ENCODE data around the gene APH1B.

The APH1B gene

GRCh38 chr15:63344731-63345390 is 67.5 kb downstream of the APH1B start:
- no peak for DNase-seq (ENCODE audit: low read depth)

GRCh38 chr15:63345391-63345752 is 68.0 kb downstream of the APH1B start:
- TF ChIP-seq CTCF (conservative IDR thresholded peaks at IDR 0.05; ENCODE audit: control insufficient read depth, insufficient read depth, low read depth, low read length) = no peak
- DNase-seq (ENCODE audit: low read depth) = no peak
- H3K4me3 ChIP-seq (ENCODE audit: control insufficient read depth, low read depth, low read length) = no peak overlapping the region

More at GRCh38 chr15:63344731-63345390, 67.5 kb downstream of the APH1B start:
- H3K4me3 ChIP-seq (ENCODE audit: control insufficient read depth, low read depth, low read length) = no peak overlapping the region
- TF ChIP-seq CTCF (conservative IDR thresholded peaks at IDR 0.05; ENCODE audit: control insufficient read depth, insufficient read depth, low read depth, low read length) = no peak

DNA sequence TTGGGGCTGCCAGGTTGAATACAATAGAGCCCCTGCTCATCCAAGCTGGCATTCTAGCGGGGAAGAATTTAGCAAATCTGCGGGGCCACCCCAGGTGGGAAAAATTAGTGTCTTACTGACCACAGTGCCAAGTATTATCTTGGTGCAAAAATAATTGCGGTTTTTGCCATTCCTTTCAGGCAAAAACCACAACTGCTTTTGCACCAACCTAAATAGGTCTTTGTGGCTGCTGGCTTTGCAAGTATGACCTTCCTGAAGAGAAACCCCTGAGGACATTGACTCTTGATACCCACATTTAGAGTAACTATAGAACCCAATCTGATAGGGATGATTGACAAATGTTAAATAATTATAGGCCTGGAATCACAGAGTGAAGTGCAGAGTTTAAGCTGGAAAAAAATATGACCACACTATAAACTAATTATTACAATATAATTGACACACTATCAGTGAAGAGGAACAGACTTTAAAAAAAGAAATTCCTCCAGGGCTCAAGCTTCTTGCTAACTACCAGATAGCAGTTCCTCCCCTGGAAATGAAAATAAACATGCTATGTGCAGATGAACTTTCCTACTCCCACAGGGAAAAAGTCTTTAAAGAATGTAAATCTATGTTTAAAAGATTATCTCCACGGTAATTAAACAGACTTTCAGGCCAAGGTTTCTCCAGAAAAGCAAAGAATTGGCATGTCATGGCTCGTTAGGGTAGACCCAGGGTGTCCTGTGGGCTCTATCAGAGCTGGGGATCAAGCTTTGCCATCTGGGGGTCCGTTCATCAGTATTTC is 69.9 kb downstream of the APH1B start:
- no peak for DNase-seq (ENCODE audit: low read depth)
- no peak overlapping the region for H3K4me3 ChIP-seq (ENCODE audit: control insufficient read depth, low read depth, low read length)
- TF ChIP-seq CTCF (conservative IDR thresholded peaks at IDR 0.05; ENCODE audit: control insufficient read depth, insufficient read depth, low read depth, low read length) = no peak

DNA sequence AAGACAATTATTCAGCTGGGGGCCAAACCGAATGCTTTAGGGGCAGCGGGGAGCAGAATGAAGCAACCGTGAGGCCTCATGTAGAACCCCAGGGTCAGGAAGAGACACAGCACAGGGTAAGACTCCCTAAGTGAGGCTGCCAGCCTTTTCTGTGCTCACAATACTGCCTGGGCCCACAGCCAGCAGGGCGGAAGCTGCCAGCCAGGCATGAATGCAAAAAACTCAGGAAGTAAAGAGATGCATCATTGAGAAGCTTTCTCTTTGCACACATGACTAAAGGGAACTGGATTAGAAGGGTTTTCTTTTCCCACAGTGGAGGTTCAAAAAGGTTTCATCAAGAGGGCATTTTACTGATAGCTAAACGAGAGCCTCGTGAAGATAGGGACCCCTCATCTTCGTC is 71.0 kb downstream of the APH1B start:
- no peak overlapping the region for H3K4me3 ChIP-seq (ENCODE audit: control insufficient read depth, low read depth, low read length)
- peak; percentile 56 for DNase-seq (ENCODE audit: low read depth)
- no peak for TF ChIP-seq CTCF (conservative IDR thresholded peaks at IDR 0.05; ENCODE audit: control insufficient read depth, insufficient read depth, low read depth, low read length)

DNA sequence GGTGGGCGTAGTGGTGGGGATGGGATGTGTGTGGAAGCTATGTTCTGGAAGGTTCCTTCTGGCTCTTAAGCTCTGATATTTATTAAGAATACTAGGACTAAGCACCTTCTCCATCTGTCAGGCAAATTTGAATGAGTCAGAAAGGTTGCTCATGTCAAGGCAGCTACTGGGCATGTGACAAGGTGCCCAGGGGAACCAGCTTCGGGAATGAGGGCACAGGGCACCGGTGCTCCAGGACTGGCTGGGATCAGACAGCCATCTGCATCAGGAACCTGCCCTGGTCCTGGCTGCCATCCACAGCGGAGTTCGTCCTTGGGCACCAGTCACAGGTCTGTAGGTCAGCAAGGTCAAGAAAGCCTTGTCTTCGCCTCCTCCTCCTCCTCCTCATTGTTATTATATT is 71.8 kb downstream of the APH1B start:
- no peak for TF ChIP-seq CTCF (conservative IDR thresholded peaks at IDR 0.05; ENCODE audit: control insufficient read depth, insufficient read depth, low read depth, low read length)
- peak; percentile 45 for DNase-seq (ENCODE audit: low read depth)
- H3K4me3 ChIP-seq (ENCODE audit: control insufficient read depth, low read depth, low read length) = no peak overlapping the region

DNA sequence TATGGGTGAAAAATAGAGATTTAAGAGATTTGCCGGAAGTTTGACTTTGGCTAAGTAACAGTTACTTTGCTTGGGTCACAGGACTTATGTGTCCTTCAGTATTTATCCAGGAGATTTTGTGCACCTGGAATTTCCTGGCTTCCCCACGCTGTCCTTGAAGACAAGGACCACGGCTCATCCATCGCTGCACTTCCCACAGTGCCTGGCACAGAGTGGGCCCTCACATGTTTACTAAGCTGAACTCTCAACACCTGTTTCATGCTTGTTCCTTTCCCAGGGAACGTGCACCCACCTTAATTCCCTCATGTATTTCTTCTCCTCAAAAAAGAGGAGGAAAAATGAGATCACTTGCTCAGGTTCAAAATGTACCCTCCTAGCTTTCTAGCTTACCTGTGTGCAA is 72.2 kb downstream of the APH1B start:
- DNase-seq (ENCODE audit: low read depth) = no peak
- no peak overlapping the region for H3K4me3 ChIP-seq (ENCODE audit: control insufficient read depth, low read depth, low read length)
- TF ChIP-seq CTCF (conservative IDR thresholded peaks at IDR 0.05; ENCODE audit: control insufficient read depth, insufficient read depth, low read depth, low read length) = no peak
